H1 (cell line): ENCODE data around the gene ZNF397. TPM values are rescaled to one million over a fixed set of nuclear protein-coding genes. Genes with fewer than 3 reads are reported as not detected.

Source experiments
- CTCF ChIA-PET: fragments of 300-600 bp; sonication (Branson Sonifier 250); formaldehyde crosslinking; loops from one replicate; lab custom pipeline; 2021; ENCODE audit not compliant: partially characterized antibody; lab: Charles Lee
- POLR2A ChIA-PET: fragments of 300-600 bp; sonication (Branson Sonifier 250); formaldehyde crosslinking; loops from one replicate; lab custom pipeline; 2021; ENCODE audit warnings: inconsistent platforms; ENCODE audit not compliant: partially characterized antibody; lab: Charles Lee
- DNase-seq, 2 experiments: peaks; one replicate each; pipeline versions ENCODE4 v3.0.0 to v3.0.0-alpha.2; 2010 to 2022; ENCODE audit warnings: low spot score in 2 of 2, low read depth in 1 of 2, mixed read lengths in 1 of 2
- FAIRE-seq: peaks from 2 replicates; lab custom pipeline; 2011; peaks lifted over from hg19 to GRCh38; lab: Jason Lieb, UNC
- H2AFZ ChIP-seq: 2 replicates; pipeline ENCODE4 v1.8.1; 2012; ENCODE audit warnings: low read length, inconsistent platforms
- H2AK5ac ChIP-seq: 2 replicates; pipeline ENCODE4 v1.6.1; 2013; ENCODE audit warnings: low read depth, low read length
- H2BK120ac ChIP-seq: replicated peaks from 2 replicates; pipeline ENCODE3; 2013; ENCODE audit warnings: low read depth, low read length, inconsistent platforms
- H2BK12ac ChIP-seq: 2 replicates; pipeline ENCODE4 v1.6.1; 2013; ENCODE audit warnings: low read depth, low read length
- H2BK15ac ChIP-seq: 2 replicates; pipeline ENCODE4 v1.6.1; 2013; ENCODE audit warnings: low read length
- H2BK20ac ChIP-seq: 2 replicates; pipeline ENCODE4 v1.6.1; 2013; ENCODE audit warnings: low read length
- H2BK5ac ChIP-seq: 2 replicates; pipeline ENCODE4 v1.6.1; 2013; ENCODE audit warnings: low read depth, low read length
- H3K14ac ChIP-seq: 2 replicates; pipeline ENCODE4 v1.6.1; 2013; ENCODE audit warnings: inconsistent platforms; ENCODE audit not compliant: insufficient read length
- H3K18ac ChIP-seq: 2 replicates; pipeline ENCODE4 v1.6.1; 2013; ENCODE audit warnings: low read length; ENCODE audit errors: extremely low read depth
- H3K23ac ChIP-seq: 2 replicates; pipeline ENCODE4 v1.6.1; 2013; ENCODE audit warnings: inconsistent platforms; ENCODE audit not compliant: insufficient read length
- H3K23me2 ChIP-seq: 2 replicates; pipeline ENCODE4 v1.6.1; 2013; ENCODE audit warnings: low read depth, low read length
- H3K27ac ChIP-seq: 2 replicates; pipeline ENCODE4 v1.6.1; 2011; ENCODE audit warnings: low read depth, low read length, inconsistent platforms
- H3K27me3 ChIP-seq, 4 experiments: replicated peaks in 1 of 4; 1 replicate in 1 of 4; 2 replicates in 3 of 4; pipeline versions ENCODE4 v1.6.1 to v1.8.1; 2011 to 2013; ENCODE audit warnings: low read length in 3 of 4, mild to moderate bottlenecking in 3 of 4, inconsistent platforms in 2 of 4, mixed read lengths in 2 of 4, moderate library complexity in 1 of 4; ENCODE audit not compliant: control insufficient read depth in 3 of 4, insufficient read depth in 3 of 4; ENCODE audit errors: extremely low read depth in 1 of 4
- H3K36me3 ChIP-seq, 4 experiments: 2 replicates each; pipeline versions ENCODE4 v1.6.1 to v1.8.1; 2011 to 2013; ENCODE audit warnings: mild to moderate bottlenecking in 4 of 4, low read length in 3 of 4, moderate library complexity in 2 of 4, control low read depth in 1 of 4, inconsistent platforms in 1 of 4; ENCODE audit not compliant: insufficient read depth in 4 of 4, control insufficient read depth in 2 of 4
- H3K4ac ChIP-seq: replicated peaks from 2 replicates; pipeline ENCODE3; 2013; ENCODE audit warnings: low read length, low read depth, mixed read lengths, inconsistent platforms; ENCODE audit not compliant: insufficient read length
- H3K4me1 ChIP-seq, 4 experiments: replicated peaks in 1 of 4; 1 replicate in 1 of 4; 2 replicates in 3 of 4; pipeline versions ENCODE4 v1.6.1 to v1.8.1; 2011 to 2013; ENCODE audit warnings: low read length in 3 of 4, inconsistent platforms in 2 of 4, mixed read lengths in 1 of 4; ENCODE audit not compliant: insufficient read depth in 4 of 4, control insufficient read depth in 3 of 4
- H3K4me2 ChIP-seq, 2 experiments: 2 replicates each; pipeline versions ENCODE4 v1.6.1 to v1.8.1; 2011 to 2013; ENCODE audit warnings: low read depth in 2 of 2, low read length in 2 of 2, control low read depth in 1 of 2, inconsistent platforms in 1 of 2, mild to moderate bottlenecking in 1 of 2; ENCODE audit not compliant: insufficient read depth in 1 of 2
- H3K4me3 ChIP-seq, 4 experiments: fragments of 200-600, 300-600 bp in 1 of 4; sonication (generic), shearing (Covaris generic), sonication (Bioruptor Twin) in 1 of 4; 2 replicates each; pipeline versions ENCODE4 v1.5.1 to v1.8.1; 2011 to 2016; ENCODE audit warnings: low read length in 4 of 4, low read depth in 3 of 4, control low read depth in 2 of 4, inconsistent platforms in 2 of 4, mild to moderate bottlenecking in 2 of 4, mixed read lengths in 1 of 4, moderate library complexity in 1 of 4; ENCODE audit not compliant: insufficient read depth in 2 of 4; ENCODE audit errors: extremely low read depth in 1 of 4
- H3K56ac ChIP-seq: replicated peaks from 2 replicates; pipeline ENCODE3; 2013; ENCODE audit warnings: low read depth, mild to moderate bottlenecking, mixed read lengths, low read length, inconsistent platforms; ENCODE audit not compliant: insufficient read length
- H3K79me1 ChIP-seq: 2 replicates; pipeline ENCODE4 v1.6.1; 2013; ENCODE audit warnings: low read depth, low read length, control low read depth
- H3K79me2 ChIP-seq, 2 experiments: 2 replicates each; pipeline versions ENCODE4 v1.6.1 to v1.8.1; 2012 to 2013; ENCODE audit warnings: low read length in 2 of 2, mild to moderate bottlenecking in 2 of 2, inconsistent platforms in 1 of 2; ENCODE audit not compliant: insufficient read depth in 2 of 2, control insufficient read depth in 1 of 2
- H3K9ac ChIP-seq, 4 experiments: replicated peaks in 1 of 4; 1 replicate in 1 of 4; 2 replicates in 3 of 4; pipeline versions ENCODE4 v1.6.1 to v1.8.1; 2011 to 2013; ENCODE audit warnings: low read depth in 3 of 4, low read length in 3 of 4, control low read depth in 2 of 4, mild to moderate bottlenecking in 2 of 4, moderate library complexity in 2 of 4, inconsistent platforms in 1 of 4; ENCODE audit errors: extremely low read depth in 1 of 4
- H3K9me3 ChIP-seq, 2 experiments: 2 replicates each; pipeline versions ENCODE4 v1.6.1 to v1.8.1; 2012 to 2013; ENCODE audit warnings: mild to moderate bottlenecking in 2 of 2, moderate library complexity in 2 of 2, control low read depth in 1 of 2, inconsistent platforms in 1 of 2, low read depth in 1 of 2, low read length in 1 of 2, mixed read lengths in 1 of 2; ENCODE audit not compliant: insufficient read depth in 2 of 2
- H4K20me1 ChIP-seq, 2 experiments: replicated peaks in 1 of 2; 2 replicates each; pipeline versions ENCODE3 to v1.8.1; 2011 to 2013; ENCODE audit warnings: inconsistent platforms in 2 of 2, low read length in 2 of 2, mild to moderate bottlenecking in 1 of 2; ENCODE audit not compliant: insufficient read depth in 2 of 2, control insufficient read depth in 1 of 2
- H4K5ac ChIP-seq: 2 replicates; pipeline ENCODE4 v1.6.1; 2013; ENCODE audit warnings: low read length, low read depth, mixed read lengths, inconsistent platforms; ENCODE audit not compliant: insufficient read length
- H4K8ac ChIP-seq: 2 replicates; pipeline ENCODE4 v1.8.0; 2013; ENCODE audit warnings: mild to moderate bottlenecking, moderate library complexity, low read length, inconsistent platforms; ENCODE audit not compliant: insufficient read depth; ENCODE audit errors: extremely low read depth
- H4K91ac ChIP-seq: replicated peaks from 2 replicates; pipeline ENCODE3; 2013; ENCODE audit warnings: low read length, mixed read lengths, inconsistent platforms; ENCODE audit not compliant: insufficient read length
- CBX5 ChIP-seq: fragments of 300-800, 300-1000 bp; sonication (generic); IDR thresholded peaks from 2 replicates; pipeline ENCODE4 v1.7.1; 2016; ENCODE audit warnings: antibody characterized with exemption, low read length, low read depth
- CTBP2 ChIP-seq: IDR thresholded peaks from 2 replicates; pipeline ENCODE4 v1.7.0; 2011; ENCODE audit warnings: borderline replicate concordance, mild to moderate bottlenecking, moderate library complexity, mixed read lengths, low read length; ENCODE audit not compliant: insufficient read depth, insufficient read length
- EZH2 ChIP-seq: fragments of 200-600 bp; sonication (generic); IDR thresholded peaks from 2 replicates; pipeline ENCODE4 v1.7.1; 2012; ENCODE audit warnings: low read depth, mild to moderate bottlenecking, moderate library complexity, low read length, inconsistent platforms; ENCODE audit not compliant: severe bottlenecking
- KDM5A ChIP-seq: fragments of 200-600 bp; IDR thresholded peaks from 2 replicates; pipeline ENCODE4 v1.7.1; 2012; ENCODE audit warnings: mild to moderate bottlenecking, low read length, inconsistent platforms, mixed read lengths
- MAFK ChIP-seq: IDR thresholded peaks from 2 replicates; pipeline ENCODE4 v1.6.1; 2012; ENCODE audit warnings: low read depth, mild to moderate bottlenecking, improper control_type of control experiment, low read length
- POLR2A ChIP-seq, 2 experiments: IDR thresholded peaks; 1 replicate in 1 of 2; 2 replicates in 1 of 2; pipeline ENCODE4 v1.6.1; 2011; ENCODE audit warnings: low read depth in 2 of 2, low read length in 2 of 2, mild to moderate bottlenecking in 2 of 2; ENCODE audit errors: control extremely low read depth in 1 of 2
- POLR2AphosphoS5 ChIP-seq: IDR thresholded peaks from 2 replicates; pipeline ENCODE4 v1.6.1; 2011; ENCODE audit warnings: low read depth, low read length
- POU5F1 ChIP-seq: IDR thresholded peaks from 2 replicates; pipeline ENCODE4 v1.6.1; 2011; ENCODE audit warnings: low read depth, mild to moderate bottlenecking, low read length, moderate library complexity
- RAD21 ChIP-seq, 2 experiments: IDR thresholded peaks in 1 of 2; conservative IDR thresholded peaks in 1 of 2; 2 replicates each; pipeline ENCODE4 v1.6.1; 2011; ENCODE audit warnings: low read depth in 2 of 2, low read length in 2 of 2, improper control_type of control experiment in 1 of 2, inconsistent platforms in 1 of 2, mild to moderate bottlenecking in 1 of 2, moderate library complexity in 1 of 2
- RFX5 ChIP-seq: IDR thresholded peaks from 2 replicates; pipeline ENCODE4 v1.6.1; 2011; ENCODE audit warnings: low read depth, low read length, improper control_type of control experiment, borderline replicate concordance
- TEAD4 ChIP-seq: IDR thresholded peaks from 2 replicates; pipeline ENCODE4 v1.6.1; 2012; ENCODE audit warnings: low read depth, low read length, inconsistent platforms, mixed read lengths
- WGBS, 2 experiments: shearing (Covaris generic) in 1 of 2; methylation state at CpG; one replicate each; pipeline versions ENCODE4 v1.1.6 to v1.1.7; 2013 to 2015; ENCODE audit warnings: low lambda C conversion rate in 2 of 2, mixed read lengths in 2 of 2, inconsistent platforms in 1 of 2, low coverage in 1 of 2, missing lambda C conversion rate in 1 of 2; ENCODE audit not compliant: insufficient replicate concordance in 2 of 2, insufficient coverage in 1 of 2, insufficient read length in 1 of 2; ENCODE audit errors: extremely low coverage in 1 of 2, missing lambda C conversion rate in 1 of 2; 5-methylcytosine and 5-hydroxymethylcytosine counted together
- polyA plus RNA-seq, 7 experiments: library from polyadenylated mRNA; depleted of rRNA in 3 of 7; stranded (reverse) in 5 of 7; unstranded in 2 of 7; fragments of >200 nt in 5 of 7; fragments of 200-250 nt in 2 of 7; gene quantifications; 1 replicate in 5 of 7; 2 replicates in 1 of 7; 4 replicates in 1 of 7; pipeline versions ENCODE4 v1.2.1 to v1.2.3, GENCODE V29; 2011 to 2013; ENCODE audit warnings: missing spikeins in 2 of 7, mixed read lengths in 2 of 7
- total RNA-seq: library from RNA; stranded (reverse); fragmentation: NEBNext Ultra II Directional; extraction: Animal tissue kit (Norgen Biotek cat#: 25700); gene quantifications from 2 replicates; pipeline ENCODE4 v1.2.1, GENCODE V29; 2021

ZNF397 gene
- total and polyA plus RNA-seq, 2 of the 8 experiments (the other 6 are each of a cell fraction or from before 2014, with no cell fraction given) = 9.8 to 39.5 TPM

- ChIA-PET POLR2A (interaction anchor here (0.7 to 4.3 kb wide), 12 partner anchors 8 to 731 kb away, joined by 3 to 28 read pairs (median 10); partner anchors contain the start of genes RMP24, ZNF24 and ZSCAN30), CTCF (interaction anchor here (5.0 kb wide), 1 partner anchor 10 kb away, joined by 23 read pairs; no protein-coding TSS in a partner anchor)
- Histone ChIP-seq H3K27me3 (no peaks in the 10 kb centered on the region), H2AFZ (0 out of 2 replicates have a peak overlapping the region, but pooled peaks have one; percentile 9), H3K4ac (no peak overlapping the region), H3K14ac (no peak overlapping the region), H4K91ac (no peak overlapping the region), H3K9me3 (no peaks in the 10 kb centered on the region), H3K18ac (no peak overlapping the region), H3K27ac (peak overlapping the region; percentile 91), H3K9ac (peak overlapping the region; percentile 72 to 99 (median 90)), H3K23ac (no peak overlapping the region), H3K56ac (no peak overlapping the region), H3K79me1 (0 out of 2 replicates have a peak, but pooled peaks cover 3% of the 10 kb centered on the region), H3K36me3 (peaks cover 28 to 45% (median 41%) of the 10 kb centered on the region in 4 experiments), H3K23me2 (peaks cover 3% of the 10 kb centered on the region; the same call in 1 of the 2 replicates), H2BK120ac (no peak overlapping the region), H2BK12ac (no peak overlapping the region), H2BK20ac (no peak overlapping the region), H3K4me3 (peak overlapping the region; percentile 26 to 78 (median 74)), H2BK5ac (0 out of 2 replicates have a peak overlapping the region, but pooled peaks have one; percentile 5), H4K20me1 (no peaks in the 10 kb centered on the region), H3K4me1 (peaks cover 0 to 3% (median 0%) of the 10 kb centered on the region in 4 experiments; a peak in 2 of 7 replicates), H4K8ac (no peak overlapping the region), H3K4me2 (peak overlapping the region; percentile 76 to 80), H3K79me2 (peaks cover 3 to 29% of the 10 kb centered on the region in 2 experiments), H2BK15ac (no peak overlapping the region), H4K5ac (peak overlapping the region; percentile 61), H2AK5ac (no peak overlapping the region)
- FAIRE-seq (peak; percentile 28), DNase-seq (no peak)
- TF ChIP-seq TEAD4 (no peak), KDM5A (no peak), RAD21 (IDR thresholded peaks at IDR 0.05 in 1 of 2, conservative IDR thresholded peaks at IDR 0.05 in 1 of 2; ENCODE audit: low read depth in 2 of 2, low read length in 2 of 2) (no peak), POU5F1 (no peak), CBX5 (no peak), CTBP2 (no peak), EZH2 (no peak), MAFK (no peak), POLR2A (IDR thresholded peaks at IDR 0.05; ENCODE audit: control extremely low read depth in 1 of 2, low read depth in 2 of 2, low read length in 2 of 2) (no peak), POLR2AphosphoS5 (no peak), RFX5 (no peak)
- WGBS, 2 experiments = 1% methylated on average over 5 of the region's 5 CpGs; no CpG with 5 or more reads in 1 of the 2 experiments
Measured at GRCh38 chr18:35241448-35241804, 592 bp downstream of the ZNF397 start.
